HepG2 (cell line): ENCODE data around the gene MMP28. TPM values are rescaled to one million over a fixed set of nuclear protein-coding genes. Genes with fewer than 3 reads are reported as not detected.

Experiments
- ARID3A ChIP-seq: IDR thresholded peaks from 2 replicates; pipeline ENCODE4 v1.6.1; 2012; ENCODE audit warnings: low read depth, low read length, improper control_type of control experiment
- BCL6 ChIP-seq: IDR thresholded peaks from 2 replicates; pipeline ENCODE4 v1.6.1; 2016; ENCODE audit warnings: missing genetic modification reagents, missing compliant biosample characterization
- ETV6 ChIP-seq: sonication (generic); formaldehyde crosslinking; conservative IDR thresholded peaks from 2 replicates; pipeline ENCODE4 v1.4.0; 2020; ENCODE audit warnings: missing genetic modification reagents
- GMEB1 ChIP-seq: sonication (generic); formaldehyde crosslinking; IDR thresholded peaks from 2 replicates; pipeline ENCODE4 v1.5.1; 2020; ENCODE audit warnings: missing genetic modification reagents, mild to moderate bottlenecking, borderline replicate concordance
- MED1 ChIP-seq: sonication (generic); formaldehyde crosslinking; IDR thresholded peaks from 2 replicates; pipeline ENCODE4 v1.4.0; 2020; ENCODE audit warnings: missing genetic modification reagents
- MIXL1 ChIP-seq: IDR thresholded peaks from 2 replicates; pipeline ENCODE4 v1.6.1; 2016
- MXD3 ChIP-seq: IDR thresholded peaks from 2 replicates; pipeline ENCODE4 v1.6.1; 2016; ENCODE audit warnings: mild to moderate bottlenecking, missing biosample characterization, missing genetic modification reagents
- NFYB ChIP-seq: sonication (generic); formaldehyde crosslinking; IDR thresholded peaks from 2 replicates; pipeline ENCODE4 v1.4.0; 2020; ENCODE audit warnings: missing genetic modification reagents
- NR2F6 ChIP-seq, 2 experiments: IDR thresholded peaks; 2 replicates each; pipeline ENCODE4 v1.6.1; 2016; ENCODE audit warnings: antibody characterized with exemption in 1 of 2, mild to moderate bottlenecking in 1 of 2
- SIN3A ChIP-seq: IDR thresholded peaks from 2 replicates; pipeline ENCODE4 v1.6.1; 2011; ENCODE audit warnings: low read depth, mild to moderate bottlenecking, control low read depth, low read length, borderline replicate concordance
- SRF ChIP-seq: IDR thresholded peaks from 2 replicates; pipeline ENCODE4 v1.6.1; 2011; ENCODE audit warnings: mild to moderate bottlenecking, low read depth, low read length, moderate library complexity
- STAG1 ChIP-seq: sonication (generic); formaldehyde crosslinking; IDR thresholded peaks from 2 replicates; pipeline ENCODE4 v1.4.0; 2020; ENCODE audit warnings: missing genetic modification reagents
- TFDP2 ChIP-seq: sonication (generic); formaldehyde crosslinking; IDR thresholded peaks from 2 replicates; pipeline ENCODE4 v1.4.0; 2020; ENCODE audit warnings: missing genetic modification reagents
- ZBTB14 ChIP-seq: sonication (generic); formaldehyde crosslinking; IDR thresholded peaks from 2 replicates; pipeline ENCODE4 v1.4.0; 2020; ENCODE audit warnings: missing genetic modification reagents
- ZNF251 ChIP-seq: sonication (generic); formaldehyde crosslinking; IDR thresholded peaks from 2 replicates; pipeline ENCODE4 v1.9.0; 2021; ENCODE audit warnings: mild to moderate bottlenecking, missing genetic modification reagents
- ZNF260 ChIP-seq: sonication (generic); formaldehyde crosslinking; IDR thresholded peaks from 2 replicates; pipeline ENCODE4 v1.4.0; 2020; ENCODE audit warnings: missing genetic modification reagents, low read depth, mild to moderate bottlenecking, borderline replicate concordance
- ZNF34 ChIP-seq: sonication (generic); formaldehyde crosslinking; IDR thresholded peaks from 2 replicates; pipeline ENCODE4 v1.4.0; 2020; ENCODE audit warnings: mild to moderate bottlenecking, missing genetic modification reagents, borderline replicate concordance
- ZNF547 ChIP-seq: sonication (generic); formaldehyde crosslinking; IDR thresholded peaks from 2 replicates; pipeline ENCODE4 v1.5.1; 2020; ENCODE audit warnings: mild to moderate bottlenecking, missing genetic modification reagents
- ZNF569 ChIP-seq: sonication (generic); formaldehyde crosslinking; IDR thresholded peaks from 2 replicates; pipeline ENCODE4 v1.5.0; 2020; ENCODE audit warnings: mild to moderate bottlenecking, missing genetic modification reagents, moderate library complexity, borderline replicate concordance
- ZSCAN5A ChIP-seq: sonication (generic); formaldehyde crosslinking; IDR thresholded peaks from 2 replicates; pipeline ENCODE4 v1.8.0; 2022; ENCODE audit warnings: mild to moderate bottlenecking, missing genetic modification reagents, borderline replicate concordance
- polyA plus RNA-seq, 8 experiments: library from polyadenylated mRNA; depleted of rRNA in 3 of 8; stranded (reverse) in 7 of 8; unstranded in 1 of 8; fragments of >200 nt; fragmentation: Illumina TruSeq in 4 of 8; extraction: Trizol in 4 of 8; gene quantifications; 2 replicates each; pipeline versions ENCODE4 v1.2.1 to v1.2.3, GENCODE V29; 2011 to 2016; ENCODE audit warnings: low read depth in 4 of 8, missing spikeins in 1 of 8, mixed read lengths in 1 of 8; ENCODE audit not compliant: insufficient read depth in 1 of 8
- total RNA-seq, 5 experiments: library from RNA; depleted of rRNA; stranded (reverse); fragments of >200 nt; fragmentation: Illumina TruSeq; extraction: Trizol; gene quantifications; 2 replicates each; pipeline ENCODE4 v1.2.3, GENCODE V29; 2016; ENCODE audit warnings: low read depth in 1 of 5

The MMP28 gene
- total and polyA plus RNA-seq, 2 of the 13 experiments (the other 11 are each of a cell fraction or from before 2014, with no cell fraction given): not detected

- TF ChIP-seq ZNF569: peak; percentile 45; the same call in 1 of the 2 replicates
- TF ChIP-seq TFDP2 (CRISPR knock-in tag): peak; percentile 68
- TF ChIP-seq ZNF251 (CRISPR knock-in tag): no peak
- TF ChIP-seq ARID3A: 0 out of 2 replicates have a peak, but pooled peaks have one; percentile 22
- peak; percentile 61; the same call in 1 of the 2 replicates for TF ChIP-seq MXD3 (CRISPR knock-in tag)
- peak; percentile 48 for TF ChIP-seq STAG1 (CRISPR knock-in tag)
- TF ChIP-seq ZSCAN5A (CRISPR knock-in tag): peak; percentile 74; the same call in 1 of the 2 replicates
- no peak for TF ChIP-seq SRF
- 0 out of 2 replicates have a peak, but pooled peaks have one; percentile 50 for TF ChIP-seq BCL6 (CRISPR knock-in tag)
- TF ChIP-seq GMEB1: peak; percentile 74; the same call in 1 of the 2 replicates
- no peak for TF ChIP-seq NR2F6 (IDR thresholded peaks at IDR 0.05)
- peak; percentile 39; the same call in 1 of the 2 replicates for TF ChIP-seq NR2F6 (CRISPR knock-in tag; IDR thresholded peaks at IDR 0.05)
- TF ChIP-seq ZNF34 (CRISPR knock-in tag): no peak
- TF ChIP-seq MIXL1 (CRISPR knock-in tag): 0 out of 2 replicates have a peak, but pooled peaks have one; percentile 22
- TF ChIP-seq NFYB (CRISPR knock-in tag): peak; percentile 89
- peak; percentile 69; the same call in 1 of the 2 replicates for TF ChIP-seq SIN3A
- no peak for TF ChIP-seq ZNF260 (CRISPR knock-in tag)
- TF ChIP-seq MED1 (CRISPR knock-in tag): peak; percentile 41; the same call in 1 of the 2 replicates
- TF ChIP-seq ETV6 (CRISPR knock-in tag): peak; percentile 89
- TF ChIP-seq ZBTB14 (CRISPR knock-in tag): no peak
- peak; percentile 96 for TF ChIP-seq ZNF547 (CRISPR knock-in tag)
Measured at GRCh38 chr17:35808962-35809854, 13.8 kb upstream of the MMP28 start, which contains the start of gene TAF15 (continued).
